K562 (cell line): ENCODE data around the gene DIS3L2. TPM values are rescaled to one million over a fixed set of nuclear protein-coding genes. Genes with fewer than 3 reads are reported as not detected.

Source experiments
- ATAC-seq: fragments of 200-7000 bp; cut with Tn5 transposase; 3 replicates; pipeline ENCODE4 v1.9.1; 2020; ENCODE audit warnings: moderate library complexity
- BruUV-seq: library from RNA; stranded (reverse); fragments of 400-500 nt; replicated peaks from 2 replicates; lab custom pipeline; 2021; lab: Mats Ljungman, UMichigan
- CTCF ChIA-PET: fragments of 300-600 bp; formaldehyde crosslinking; extraction: SDS; loops from one replicate; lab custom pipeline; 2021; ENCODE audit warnings: low intra/inter-chr PET ratio; lab: Yijun Ruan, JAX
- POLR2A ChIA-PET: fragments of 300-600, 350-650 bp; sonication (Branson Sonifier 250); formaldehyde crosslinking; extraction: SDS; loops from one replicate; lab custom pipeline; 2021; ENCODE audit warnings: antibody characterized with exemption, inconsistent platforms; lab: Yijun Ruan, JAX
- DNase-seq, 4 experiments: peaks; one replicate each; pipeline versions ENCODE4 v3.0.0 to v3.0.0-alpha.2; 2011 to 2018; ENCODE audit warnings: low spot score in 3 of 4, mixed read lengths in 3 of 4; ENCODE audit errors: extremely low read depth in 1 of 4
- FAIRE-seq: peaks from 2 replicates; lab custom pipeline; 2011; peaks lifted over from hg19 to GRCh38; lab: Jason Lieb, UNC
- H2AFZ ChIP-seq: 2 replicates; pipeline ENCODE4 v1.6.0; 2011; ENCODE audit warnings: low read depth, low read length, control low read depth, inconsistent platforms
- H3K27ac ChIP-seq: fragments of 200-600 bp; 3 replicates; pipeline ENCODE4 v1.8.0; 2011; ENCODE audit warnings: low read depth, mild to moderate bottlenecking, control low read depth, inconsistent platforms, low read length, moderate library complexity, mixed read lengths; ENCODE audit errors: extremely low read depth
- H3K27me3 ChIP-seq, 2 experiments: fragments of 300-600 bp in 1 of 2; 2 replicates in 1 of 2; 3 replicates in 1 of 2; pipeline versions ENCODE4 v1.6.0 to v1.8.0; 2011; ENCODE audit warnings: inconsistent platforms in 2 of 2, low read length in 2 of 2, mild to moderate bottlenecking in 1 of 2, mixed read lengths in 1 of 2, moderate library complexity in 1 of 2; ENCODE audit not compliant: control insufficient read depth in 2 of 2, insufficient read depth in 2 of 2
- H3K36me3 ChIP-seq: fragments of 300-600 bp; 3 replicates; pipeline ENCODE4 v1.8.0; 2011; ENCODE audit warnings: mild to moderate bottlenecking, low read length, inconsistent platforms; ENCODE audit not compliant: control insufficient read depth, insufficient read depth
- H3K4me1 ChIP-seq, 2 experiments: fragments of 200-600 bp in 1 of 2; replicated peaks in 1 of 2; 2 replicates in 1 of 2; 3 replicates in 1 of 2; pipeline versions ENCODE4 v1.5.1 to v1.8.0; 2011; ENCODE audit warnings: inconsistent platforms in 2 of 2, low read length in 2 of 2, mild to moderate bottlenecking in 1 of 2, mixed read lengths in 1 of 2, moderate library complexity in 1 of 2; ENCODE audit not compliant: control insufficient read depth in 2 of 2, insufficient read depth in 2 of 2
- H3K4me2 ChIP-seq: 2 replicates; pipeline ENCODE4 v1.6.1; 2011; ENCODE audit warnings: low read length, control low read depth, inconsistent platforms, mixed read lengths; ENCODE audit not compliant: insufficient read depth
- H3K4me3 ChIP-seq: fragments of 200-600 bp; sonication (generic), shearing (Covaris generic); 2 replicates; pipeline ENCODE4 v1.5.1; 2016; ENCODE audit warnings: control low read depth, inconsistent platforms
- H3K79me2 ChIP-seq: fragments of 200-600 bp; 3 replicates; pipeline ENCODE4 v1.8.0; 2011; ENCODE audit warnings: low read length, inconsistent platforms; ENCODE audit not compliant: control insufficient read depth, insufficient read depth
- H3K9ac ChIP-seq, 2 experiments: 2 replicates each; pipeline versions ENCODE4 v1.6.0 to v1.6.1; 2011; ENCODE audit warnings: low read depth in 2 of 2, low read length in 2 of 2, control low read depth in 1 of 2, inconsistent platforms in 1 of 2, mild to moderate bottlenecking in 1 of 2, mixed read lengths in 1 of 2; ENCODE audit not compliant: insufficient read depth in 1 of 2
- H3K9me1 ChIP-seq: one replicate; pipeline ENCODE4 v1.6.0; 2011; ENCODE audit warnings: inconsistent platforms, mild to moderate bottlenecking, low read length, moderate library complexity; ENCODE audit not compliant: control insufficient read depth, insufficient read depth
- H3K9me3 ChIP-seq: replicated peaks from 2 replicates; pipeline ENCODE4 v1.5.1; 2011; ENCODE audit warnings: low read depth, low read length, inconsistent platforms; ENCODE audit not compliant: control insufficient read depth, insufficient read depth
- H4K20me1 ChIP-seq: replicated peaks from 2 replicates; pipeline ENCODE4 v1.6.1; 2011; ENCODE audit warnings: low read length, inconsistent platforms, mixed read lengths; ENCODE audit not compliant: control insufficient read depth, insufficient read depth
- CCAR2 ChIP-seq: fragments of 200-400 bp; formaldehyde crosslinking; IDR thresholded peaks from 2 replicates; pipeline ENCODE4 v1.6.1; 2017; ENCODE audit warnings: mild to moderate bottlenecking, low read depth, low read length
- FOXK2 ChIP-seq, 2 experiments: fragments of 450-650 bp; IDR thresholded peaks in 1 of 2; conservative IDR thresholded peaks in 1 of 2; 2 replicates each; pipeline ENCODE4 v1.6.1; 2016; ENCODE audit warnings: low read depth in 2 of 2, mild to moderate bottlenecking in 1 of 2
- HEY1 ChIP-seq: fragments of 250-450 bp; sonication (Bioruptor Pico); IDR thresholded peaks from 2 replicates; pipeline ENCODE4 v1.5.0; 2020; ENCODE audit warnings: mild to moderate bottlenecking, moderate library complexity, borderline replicate concordance
- HNRNPK ChIP-seq: fragments of 200-400 bp; formaldehyde crosslinking; IDR thresholded peaks from one replicate; pipeline ENCODE4 v1.6.1; 2018; ENCODE audit warnings: mild to moderate bottlenecking, low read depth, low read length; ENCODE audit not compliant: poor library complexity, severe bottlenecking
- KDM4B ChIP-seq, 2 experiments: fragments of 450-650 bp in 1 of 2; sonication (generic) in 1 of 2; IDR thresholded peaks; 2 replicates each; pipeline ENCODE4 v1.6.1; 2016 to 2017; ENCODE audit warnings: borderline replicate concordance in 2 of 2, antibody characterized with exemption in 1 of 2, low read depth in 1 of 2, mild to moderate bottlenecking in 1 of 2
- MAFG ChIP-seq: fragments of 450-650 bp; conservative IDR thresholded peaks from 2 replicates; pipeline ENCODE4 v1.6.1; 2016; ENCODE audit warnings: missing genetic modification characterization, missing compliant biosample characterization
- NCOR1 ChIP-seq: fragments of 450-650 bp; IDR thresholded peaks from 2 replicates; pipeline ENCODE4 v1.6.1; 2016; ENCODE audit warnings: mild to moderate bottlenecking, moderate library complexity
- NFXL1 ChIP-seq: fragments of 450-650 bp; formaldehyde crosslinking; IDR thresholded peaks from 2 replicates; pipeline ENCODE4 v1.4.0; 2021; ENCODE audit warnings: mild to moderate bottlenecking
- SMAD1 ChIP-seq: fragments of 150-350 bp; IDR thresholded peaks from 2 replicates; pipeline ENCODE4 v1.6.1; 2014; ENCODE audit warnings: low read length, low read depth; ENCODE audit not compliant: partially characterized antibody
- SRSF9 ChIP-seq: fragments of 200-400 bp; formaldehyde crosslinking; IDR thresholded peaks from 2 replicates; pipeline ENCODE4 v1.6.1; 2017; ENCODE audit warnings: low read depth, low read length, borderline replicate concordance
- STAG1 ChIP-seq: sonication (generic); formaldehyde crosslinking; IDR thresholded peaks from 2 replicates; pipeline ENCODE4 v1.5.0; 2020; ENCODE audit warnings: missing genetic modification reagents, borderline replicate concordance
- ZBED1 ChIP-seq: IDR thresholded peaks from 2 replicates; pipeline ENCODE4 v1.6.1; 2014
- ZBTB26 ChIP-seq: fragments of 450-650 bp; formaldehyde crosslinking; IDR thresholded peaks from 2 replicates; pipeline ENCODE4 v1.4.0; 2022; ENCODE audit warnings: missing genetic modification characterization
- ZHX1 ChIP-seq: fragments of 150-350 bp; conservative IDR thresholded peaks from 2 replicates; pipeline ENCODE4 v1.6.1; 2014; ENCODE audit warnings: low read length
- ZNF3 ChIP-seq: fragments of 250-450 bp; sonication (Bioruptor Pico); IDR thresholded peaks from 2 replicates; pipeline ENCODE4 v1.5.0; 2021; ENCODE audit warnings: mild to moderate bottlenecking, moderate library complexity
- ZNF354B ChIP-seq: fragments of 250-450 bp; sonication (Bioruptor Pico); IDR thresholded peaks from 2 replicates; pipeline ENCODE4 v1.4.0; 2020
- ZNF507 ChIP-seq: conservative IDR thresholded peaks from 2 replicates; pipeline ENCODE4 v1.6.1; 2017; ENCODE audit warnings: missing genetic modification characterization, missing compliant biosample characterization
- ZNF695 ChIP-seq: fragments of 450-650 bp; formaldehyde crosslinking; IDR thresholded peaks from 2 replicates; pipeline ENCODE4 v1.4.0; 2020; ENCODE audit warnings: mild to moderate bottlenecking, moderate library complexity
- ZNF696 ChIP-seq: fragments of 250-450 bp; sonication (Bioruptor Pico); conservative IDR thresholded peaks from 2 replicates; pipeline ENCODE4 v1.4.0; 2020; ENCODE audit warnings: mild to moderate bottlenecking, moderate library complexity
- ZNF707 ChIP-seq: fragments of 250-450 bp; sonication (Bioruptor Pico); conservative IDR thresholded peaks from 2 replicates; pipeline ENCODE4 v1.8.0; 2022; ENCODE audit warnings: inconsistent platforms, mild to moderate bottlenecking, moderate library complexity
- WGBS: fragments of 100-300 bp; shearing (Covaris generic); methylation state at CpG from one replicate; pipeline ENCODE4 v1.1.6; 2016; ENCODE audit warnings: low coverage, mixed read lengths; ENCODE audit not compliant: insufficient coverage; ENCODE audit errors: missing lambda C conversion rate; 5-methylcytosine and 5-hydroxymethylcytosine counted together
- in situ Hi-C: fragments of 300-500 bp; cut with MboI; formaldehyde crosslinking; loops from 4 replicates; pipeline ENCODE4 v1.15.0; 2018; ENCODE audit warnings: inconsistent platforms, mixed read lengths
- intact Hi-C: fragments of 100-400 bp; cut with micrococcal nuclease; formaldehyde crosslinking; loops from 2 replicates; pipeline ENCODE4 v1.14.2; 2022
- polyA plus RNA-seq, 8 experiments: library from polyadenylated mRNA; depleted of rRNA in 4 of 8; stranded (reverse) in 5 of 8; unstranded in 3 of 8; fragments of >200 nt; fragmentation: Nextera tagmentation in 2 of 8; fragmentation: Illumina TruSeq in 1 of 8; extraction: Ambion mirVana in 2 of 8; extraction: Trizol in 1 of 8; gene quantifications; 2 replicates each; pipeline versions ENCODE4 v1.2.1 to v1.2.3, GENCODE V29; 2011 to 2014; ENCODE audit warnings: inconsistent platforms in 1 of 8, missing spikeins in 1 of 8
- total RNA-seq, 7 experiments: library from RNA; depleted of rRNA in 6 of 7; stranded (reverse); fragments of >200 nt in 6 of 7; fragmentation: Illumina TruSeq in 2 of 7; extraction: Trizol in 2 of 7; gene quantifications; 2 replicates each; pipeline versions ENCODE4 v1.2.1 to v1.2.3, GENCODE V29; 2011 to 2021; ENCODE audit warnings: low replicate concordance in 1 of 7

The DIS3L2 gene
- total and polyA plus RNA-seq, 9 of the 15 experiments (the other 6 are each of a cell fraction or from before 2014, with no cell fraction given): 1.5 to 19.2 (median 11.2) TPM

- TF ChIP-seq ZBTB26 (CRISPR knock-in tag): no peak
- no peak for TF ChIP-seq ZNF3 (CRISPR knock-in tag)
- TF ChIP-seq ZNF354B (CRISPR knock-in tag): no peak
- no peak for TF ChIP-seq ZNF696 (CRISPR knock-in tag)
- TF ChIP-seq MAFG (tag): no peak
- TF ChIP-seq HNRNPK: no peak
- TF ChIP-seq CCAR2: no peak
- no peak for TF ChIP-seq ZNF507
- no peak for TF ChIP-seq KDM4B (IDR thresholded peaks at IDR 0.05; ENCODE audit: borderline replicate concordance in 2 of 2, low read depth in 1 of 2)
Observed at GRCh38 chr2:232102380-232102779, 140.9 kb downstream of the DIS3L2 start (continued).

GRCh38 chr2:232103140-232103737 lies 141.7 kb downstream of the DIS3L2 start:
- in situ Hi-C loops: no loop called here
- 90% methylated on average over 2 of the region's 2 CpGs for WGBS

More at GRCh38 chr2:232103140-232103737, 141.7 kb downstream of the DIS3L2 start:
- FAIRE-seq: no peak
- H2AFZ ChIP-seq: no peak overlapping the region
- no peak overlapping the region for H3K4me2 ChIP-seq
- H3K9me1 ChIP-seq: no peaks in the 10 kb centered on the region
- POLR2A ChIA-PET: interaction anchor here (0.7 kb wide), 1 partner anchor 10 kb away, joined by 3 read pairs; no protein-coding TSS in a partner anchor
- no peak for DNase-seq
- H3K79me2 ChIP-seq: no peaks in the 10 kb centered on the region
- TF ChIP-seq SRSF9: no peak
- TF ChIP-seq ZNF707 (CRISPR knock-in tag): no peak
- no peak for TF ChIP-seq ZNF695 (CRISPR knock-in tag)
- TF ChIP-seq FOXK2 (conservative IDR thresholded peaks at IDR 0.05 in 1 of 2, IDR thresholded peaks at IDR 0.05 in 1 of 2; ENCODE audit: low read depth in 2 of 2): no peak
- no peak for TF ChIP-seq ZBED1
- no peak for TF ChIP-seq SMAD1
- TF ChIP-seq STAG1 (CRISPR knock-in tag): no peak
- no peak for TF ChIP-seq ZHX1
- TF ChIP-seq HEY1 (CRISPR knock-in tag): no peak
- TF ChIP-seq NCOR1: no peak
- no peak for TF ChIP-seq NFXL1 (CRISPR knock-in tag)
- no peaks in the 10 kb centered on the region for H4K20me1 ChIP-seq
- no peaks in the 10 kb centered on the region for H3K27me3 ChIP-seq
- CTCF ChIA-PET: no interaction called here
- H3K9ac ChIP-seq: no peak overlapping the region
- no peaks in the 10 kb centered on the region for H3K4me1 ChIP-seq
- ATAC-seq: no peak
- H3K27ac ChIP-seq: no peak overlapping the region
- no peaks in the 10 kb centered on the region for H3K9me3 ChIP-seq
- intact Hi-C loops: no loop called here
- no peaks in the 10 kb centered on the region for H3K36me3 ChIP-seq
- no TSS peak for BruUV-seq
- no peak overlapping the region for H3K4me3 ChIP-seq
